Right forelimb (tissue), 1 donor: ENCODE data around the gene CNTNAP5.

Experiments
- DNase-seq: peaks from one replicate; pipeline ENCODE4 v3.0.0-alpha.2; 2018

Gene CNTNAP5

GRCh38 chr2:124162256-124162655, 137.2 kb downstream of the CNTNAP5 start:
- DNase-seq, result no peak

GRCh38 chr2:124163840-124164239, 138.8 kb downstream of the CNTNAP5 start:
- DNase-seq, result no peak

GRCh38 chr2:124165698-124166097, 140.6 kb downstream of the CNTNAP5 start:
- no peak for DNase-seq

- DNase-seq, result no peak
Observed at GRCh38 chr2:124171472-124172063, 146.5 kb downstream of the CNTNAP5 start.

GRCh38 chr2:124178719-124179118, 153.6 kb downstream of the CNTNAP5 start:
- no peak for DNase-seq

GRCh38 chr2:124180635-124181034, 155.5 kb downstream of the CNTNAP5 start:
- DNase-seq, result no peak

- no peak for DNase-seq
Observed at GRCh38 chr2:124186801-124187200, 161.7 kb downstream of the CNTNAP5 start.

GRCh38 chr2:124187948-124188347, 162.9 kb downstream of the CNTNAP5 start:
- no peak for DNase-seq

GRCh38 chr2:124193706-124194105, 168.6 kb downstream of the CNTNAP5 start:
- DNase-seq, result no peak

GRCh38 chr2:124201713-124202112, 176.6 kb downstream of the CNTNAP5 start:
- DNase-seq, result no peak

- DNase-seq, result no peak
Observed at GRCh38 chr2:124209441-124209840, 184.4 kb downstream of the CNTNAP5 start.

- no peak for DNase-seq
Observed at GRCh38 chr2:124211461-124211860, 186.4 kb downstream of the CNTNAP5 start.

GRCh38 chr2:124213977-124214587, 189.0 kb downstream of the CNTNAP5 start:
- no peak for DNase-seq

GRCh38 chr2:124246170-124246569, 221.1 kb downstream of the CNTNAP5 start:
- no peak for DNase-seq

- no peak for DNase-seq
Observed at GRCh38 chr2:124248386-124248785, 223.3 kb downstream of the CNTNAP5 start.

GRCh38 chr2:124250433-124250832, 225.3 kb downstream of the CNTNAP5 start:
- no peak for DNase-seq

- DNase-seq, result no peak
Observed at GRCh38 chr2:124254621-124255020, 229.5 kb downstream of the CNTNAP5 start.

- no peak for DNase-seq
Observed at GRCh38 chr2:124257120-124257519, 232.0 kb downstream of the CNTNAP5 start.

GRCh38 chr2:124258140-124258880, 233.2 kb downstream of the CNTNAP5 start:
- no peak for DNase-seq

GRCh38 chr2:124261456-124261855, 236.4 kb downstream of the CNTNAP5 start:
- no peak for DNase-seq

- DNase-seq, result no peak
Observed at GRCh38 chr2:124264551-124265091, 239.5 kb downstream of the CNTNAP5 start.

- DNase-seq, result no peak
Observed at GRCh38 chr2:124267794-124268193, 242.7 kb downstream of the CNTNAP5 start.

GRCh38 chr2:124269348-124269747, 244.3 kb downstream of the CNTNAP5 start:
- no peak for DNase-seq

- DNase-seq, result no peak
Observed at GRCh38 chr2:124272261-124272841, 247.3 kb downstream of the CNTNAP5 start.
